OCI-LY7 (cell line): Measurements from ENCODE around the gene CLPSL2. TPM values are rescaled to one million over a fixed set of nuclear protein-coding genes. Genes with fewer than 3 reads are reported as not detected.

Experiments
- BruUV-seq: library from RNA; stranded (reverse); fragments of 400-500 nt; replicated peaks from 2 replicates; lab custom pipeline; 2021; lab: Mats Ljungman, UMichigan
- CTCF ChIA-PET: fragments of 300-600 bp; sonication (Branson Sonifier 250); formaldehyde crosslinking; loops from one replicate; lab custom pipeline; 2022; ENCODE audit warnings: antibody characterized with exemption; ENCODE audit not compliant: unreplicated experiment; lab: Charles Lee
- POLR2A ChIA-PET: fragments of 300-600 bp; sonication (Branson Sonifier 250); formaldehyde crosslinking; loops from one replicate; lab custom pipeline; 2022; ENCODE audit warnings: antibody characterized with exemption; lab: Charles Lee
- DNase-seq: peaks from one replicate; pipeline ENCODE4 v3.0.0-alpha.2; 2015; ENCODE audit warnings: low spot score
- H2AFZ ChIP-seq: fragments of 200-600 bp; sonication (generic), shearing (Covaris generic); 2 replicates; pipeline ENCODE4 v1.6.1; 2014; ENCODE audit warnings: mild to moderate bottlenecking, antibody characterized with exemption, low read length, moderate library complexity
- H3K27ac ChIP-seq: fragments of 200-600 bp; sonication (generic); 2 replicates; pipeline ENCODE4 v1.5.1; 2014; ENCODE audit warnings: mixed run types, low read depth, mild to moderate bottlenecking, moderate library complexity, low read length, inconsistent platforms; ENCODE audit not compliant: poor library complexity, severe bottlenecking
- H3K36me3 ChIP-seq: fragments of 200-600 bp; sonication (generic); 2 replicates; pipeline ENCODE4 v1.6.1; 2014; ENCODE audit warnings: mild to moderate bottlenecking, antibody characterized with exemption, low read length, moderate library complexity, mixed read lengths; ENCODE audit not compliant: insufficient read depth
- H3K4me1 ChIP-seq: fragments of 200-600 bp; sonication (generic); 2 replicates; pipeline ENCODE4 v1.5.1; 2014; ENCODE audit warnings: mild to moderate bottlenecking, low read length; ENCODE audit not compliant: insufficient read depth, poor library complexity, severe bottlenecking
- H3K4me2 ChIP-seq: fragments of 200-600 bp; sonication (generic); 2 replicates; pipeline ENCODE4 v1.6.1; 2014; ENCODE audit warnings: mild to moderate bottlenecking, low read length
- H3K4me3 ChIP-seq: fragments of 200-600 bp; sonication (generic); 2 replicates; pipeline ENCODE4 v1.5.1; 2014; ENCODE audit warnings: mild to moderate bottlenecking, low read depth, low read length; ENCODE audit not compliant: poor library complexity, severe bottlenecking
- H3K79me2 ChIP-seq: fragments of 200-600 bp; sonication (generic); 2 replicates; pipeline ENCODE4 v1.6.1; 2016; ENCODE audit warnings: low read depth, mild to moderate bottlenecking, low read length, moderate library complexity, mixed read lengths; ENCODE audit not compliant: insufficient read depth
- H3K9me2 ChIP-seq: fragments of 200-600 bp; sonication (generic); 2 replicates; pipeline ENCODE4 v1.6.1; 2016; ENCODE audit warnings: mild to moderate bottlenecking, low read length, mixed read lengths; ENCODE audit not compliant: insufficient read depth
- H3K9me3 ChIP-seq: fragments of 200-600 bp; sonication (generic); 2 replicates; pipeline ENCODE4 v1.6.1; 2014; ENCODE audit warnings: mild to moderate bottlenecking, mixed run types, low read length, mixed read lengths
- H4K20me1 ChIP-seq: fragments of 200-600 bp; sonication (generic); 2 replicates; pipeline ENCODE4 v1.6.1; 2014; ENCODE audit warnings: mild to moderate bottlenecking, antibody characterized with exemption, low read length, moderate library complexity, mixed read lengths; ENCODE audit not compliant: insufficient read depth
- EZH2phosphoT487 ChIP-seq: fragments of 200-600 bp; sonication (generic); IDR thresholded peaks from 2 replicates; pipeline ENCODE4 v1.6.1; 2018; ENCODE audit warnings: low read depth, borderline replicate concordance, mild to moderate bottlenecking, mixed run types, antibody characterized with exemption, low read length, moderate library complexity, mixed read lengths
- intact Hi-C: fragments of 100-400 bp; cut with micrococcal nuclease; formaldehyde crosslinking; loops from one replicate; pipeline ENCODE4 v1.10.0; 2022; ENCODE audit not compliant: unreplicated experiment
- total RNA-seq, 2 experiments: library from RNA; depleted of rRNA in 1 of 2; stranded (reverse); fragments of >200 nt in 1 of 2; shearing (Covaris generic) in 1 of 2; gene quantifications; 2 replicates each; pipeline ENCODE4 v1.2.3, GENCODE V29; 2014 to 2022
- TF ChIP-seq, protein P1 (sequence below): fragments of 200-600 bp; sonication (generic); conservative IDR thresholded peaks from 2 replicates; pipeline ENCODE4 v1.5.1; 2014; ENCODE audit warnings: mild to moderate bottlenecking, antibody characterized with exemption, low read length, moderate library complexity, mixed read lengths

CLPSL2 gene
- total RNA-seq, 2 experiments from 2014 or later: not detected

DNA sequence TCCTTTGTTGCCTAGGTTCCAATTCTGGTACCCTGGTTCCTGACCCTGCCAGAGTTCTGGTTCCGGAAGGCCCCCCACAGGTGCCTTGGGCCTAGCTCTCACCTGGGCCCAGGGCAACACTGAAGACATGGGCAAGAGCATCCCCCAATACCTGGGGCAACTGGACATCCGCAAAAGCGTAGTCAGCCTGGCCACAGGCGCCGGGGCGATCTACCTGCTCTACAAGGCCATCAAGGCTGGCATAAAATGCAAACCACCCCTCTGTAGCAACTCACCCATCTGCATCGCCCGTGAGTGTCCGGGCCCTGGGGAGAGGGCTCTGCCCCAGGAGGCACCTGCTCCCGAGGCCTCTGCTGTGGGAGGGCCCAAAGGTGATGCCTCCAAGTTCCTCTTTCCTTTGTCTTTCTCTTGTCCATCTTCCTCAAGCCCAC lies 39.4 kb upstream of the CLPSL2 start, which contains the start of gene ARMC12:
TSS of gene ARMC12 (plus strand) at position 51 of the 431 bp plus-strand sequence. CDS start at position 128, 77 bp downstream.
- no peaks in the 10 kb centered on the region for H3K79me2 ChIP-seq
- H4K20me1 ChIP-seq: no peaks in the 10 kb centered on the region
- no peaks in the 10 kb centered on the region for H3K36me3 ChIP-seq
- H3K9me3 ChIP-seq: no peaks in the 10 kb centered on the region
- H3K4me1 ChIP-seq: peaks cover 42% of the 10 kb centered on the region
- peak within 1 kb of the TSS; percentile 49 for H3K4me3 ChIP-seq
- BruUV-seq: no TSS peak
- intact Hi-C loops: loop anchor here (1.0 kb wide), 2 partner anchors 153 to 215 kb away; no protein-coding TSS in a partner anchor
- H2AFZ ChIP-seq: peak within 1 kb of the TSS; percentile 90
- CTCF ChIA-PET: interaction anchor here (0.6 to 1.5 kb wide), 9 partner anchors 18 to 411 kb away, joined by 3 to 12 read pairs (median 4); no protein-coding TSS in a partner anchor
- H3K27ac ChIP-seq: peak within 1 kb of the TSS; percentile 12
- no peaks in the 10 kb centered on the region for H3K9me2 ChIP-seq
- H3K4me2 ChIP-seq: peak within 1 kb of the TSS; percentile 63
- TF ChIP-seq, protein P1, sequence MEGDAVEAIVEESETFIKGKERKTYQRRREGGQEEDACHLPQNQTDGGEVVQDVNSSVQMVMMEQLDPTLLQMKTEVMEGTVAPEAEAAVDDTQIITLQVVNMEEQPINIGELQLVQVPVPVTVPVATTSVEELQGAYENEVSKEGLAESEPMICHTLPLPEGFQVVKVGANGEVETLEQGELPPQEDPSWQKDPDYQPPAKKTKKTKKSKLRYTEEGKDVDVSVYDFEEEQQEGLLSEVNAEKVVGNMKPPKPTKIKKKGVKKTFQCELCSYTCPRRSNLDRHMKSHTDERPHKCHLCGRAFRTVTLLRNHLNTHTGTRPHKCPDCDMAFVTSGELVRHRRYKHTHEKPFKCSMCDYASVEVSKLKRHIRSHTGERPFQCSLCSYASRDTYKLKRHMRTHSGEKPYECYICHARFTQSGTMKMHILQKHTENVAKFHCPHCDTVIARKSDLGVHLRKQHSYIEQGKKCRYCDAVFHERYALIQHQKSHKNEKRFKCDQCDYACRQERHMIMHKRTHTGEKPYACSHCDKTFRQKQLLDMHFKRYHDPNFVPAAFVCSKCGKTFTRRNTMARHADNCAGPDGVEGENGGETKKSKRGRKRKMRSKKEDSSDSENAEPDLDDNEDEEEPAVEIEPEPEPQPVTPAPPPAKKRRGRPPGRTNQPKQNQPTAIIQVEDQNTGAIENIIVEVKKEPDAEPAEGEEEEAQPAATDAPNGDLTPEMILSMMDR: no peak
- TF ChIP-seq EZH2phosphoT487: no peak
- peak; percentile 56 for DNase-seq
- POLR2A ChIA-PET: interaction anchor here (0.5 to 1.2 kb wide), 6 partner anchors 13 to 1170 kb away, joined by 3 to 5 read pairs (median 3); no protein-coding TSS in a partner anchor

DNA sequence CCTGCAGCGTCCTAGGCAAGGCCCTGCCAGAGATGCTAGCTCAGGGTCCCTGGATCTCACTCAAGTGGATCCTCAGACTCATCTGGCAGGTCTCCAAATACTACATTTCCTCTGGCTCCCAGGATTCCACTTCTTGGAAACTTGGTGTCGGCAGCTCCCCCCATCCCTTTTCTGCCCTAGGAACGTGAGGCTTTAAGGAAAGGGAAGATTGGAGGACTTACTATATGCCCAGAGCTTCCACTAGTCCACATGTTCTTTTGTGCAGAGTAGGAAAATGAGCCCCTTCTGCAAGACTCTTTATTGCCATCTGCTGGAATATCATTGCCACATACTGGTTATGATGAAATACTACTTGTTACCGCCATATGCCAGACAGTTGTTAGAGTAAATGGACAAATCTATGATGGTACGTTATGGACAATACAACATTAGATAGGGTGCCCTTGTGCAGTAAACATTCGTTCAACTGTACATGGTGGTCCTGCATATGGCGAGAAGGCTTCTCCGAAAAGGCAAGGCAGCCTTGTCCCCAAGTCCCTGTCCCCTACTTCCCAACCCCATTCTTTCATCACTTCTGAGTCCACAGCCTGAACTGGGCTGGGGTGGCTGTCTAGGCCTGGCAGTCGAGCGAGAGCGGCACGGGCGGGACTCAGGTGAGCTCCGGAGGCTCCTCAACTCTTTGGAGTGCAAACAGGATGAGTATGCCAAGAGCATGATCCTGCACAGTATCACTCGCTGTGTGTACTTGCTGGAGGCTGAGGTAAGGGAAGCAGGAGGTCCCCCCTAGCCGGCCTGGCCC lies 38.8 kb upstream of the CLPSL2 start:
- H3K4me1 ChIP-seq: peaks cover 36% of the 10 kb centered on the region
- DNase-seq: peak; percentile 91
- H3K79me2 ChIP-seq: no peaks in the 10 kb centered on the region
- no peaks in the 10 kb centered on the region for H3K9me3 ChIP-seq
- BruUV-seq: no TSS peak
- no peaks in the 10 kb centered on the region for H3K36me3 ChIP-seq
- peak overlapping the region; percentile 12 for H3K27ac ChIP-seq
- ChIA-PET POLR2A (interaction anchor here (0.5 to 1.2 kb wide), 4 partner anchors 143 to 1170 kb away, joined by 3 to 4 read pairs (median 3); no protein-coding TSS in a partner anchor), CTCF (interaction anchor here (0.6 to 1.5 kb wide), 8 partner anchors 17 to 412 kb away, joined by 3 to 8 read pairs (median 4); no protein-coding TSS in a partner anchor)
- TF ChIP-seq, protein P1: peak; percentile 96
- TF ChIP-seq EZH2phosphoT487: no peak
- H3K4me3 ChIP-seq: peak overlapping the region; percentile 49
- intact Hi-C loops: loop anchor here (1.0 kb wide), 1 partner anchor 215 kb away; no protein-coding TSS in a partner anchor
- H3K9me2 ChIP-seq: no peaks in the 10 kb centered on the region
- no peaks in the 10 kb centered on the region for H4K20me1 ChIP-seq
- H2AFZ ChIP-seq: peak overlapping the region; percentile 90
- peak overlapping the region; percentile 63 for H3K4me2 ChIP-seq
